ENCODE results near the gene SLCO3A1.

SLCO3A1 gene

GRCh38 chr15:92157666-92158298 lies 304.3 kb downstream of the SLCO3A1 start:
- H3K9ac ChIP-seq (ENCODE audit: low read length in 5 of 5), result no peak overlapping the region
- H3K4me1 ChIP-seq (ENCODE audit: control insufficient read depth in 5 of 5, insufficient read depth in 5 of 5, low read length in 5 of 5), result no peaks in the 10 kb centered on the region
- no peaks in the 10 kb centered on the region for H3K27me3 ChIP-seq (ENCODE audit: control insufficient read depth in 5 of 5, insufficient read depth in 4 of 5, low read length in 5 of 5)
- H3K27ac ChIP-seq (ENCODE audit: low read depth, low read length), result no peak overlapping the region
- H3K36me3 ChIP-seq (ENCODE audit: control insufficient read depth in 5 of 5, insufficient read depth in 5 of 5, low read length in 5 of 5), result peaks cover 5 to 50% (median 16%) of the 10 kb centered on the region in 5 donors
- H3K9me3 ChIP-seq (ENCODE audit: control insufficient read depth in 5 of 5, low read length in 5 of 5), result no peaks in the 10 kb centered on the region
- no peak overlapping the region for H3K4me3 ChIP-seq (ENCODE audit: low read depth in 1 of 5, low read length in 5 of 5)

- H3K36me3 ChIP-seq (ENCODE audit: control insufficient read depth in 5 of 5, insufficient read depth in 5 of 5, low read length in 5 of 5), result peaks cover 2 to 50% (median 21%) of the 10 kb centered on the region in 5 donors
- H3K9ac ChIP-seq (ENCODE audit: low read length in 5 of 5), result no peak overlapping the region
- no peak overlapping the region for H3K4me3 ChIP-seq (ENCODE audit: low read depth in 1 of 5, low read length in 5 of 5)
- H3K27ac ChIP-seq (ENCODE audit: low read depth, low read length), result no peak overlapping the region
- no peaks in the 10 kb centered on the region for H3K4me1 ChIP-seq (ENCODE audit: control insufficient read depth in 5 of 5, insufficient read depth in 5 of 5, low read length in 5 of 5)
- H3K9me3 ChIP-seq (ENCODE audit: control insufficient read depth in 5 of 5, low read length in 5 of 5), result no peaks in the 10 kb centered on the region
- no peaks in the 10 kb centered on the region for H3K27me3 ChIP-seq (ENCODE audit: control insufficient read depth in 5 of 5, insufficient read depth in 4 of 5, low read length in 5 of 5)
Observed at GRCh38 chr15:92158426-92158825, 304.9 kb downstream of the SLCO3A1 start.

- Histone ChIP-seq H3K27ac (ENCODE audit: low read depth, low read length) (no peak overlapping the region), H3K4me3 (ENCODE audit: low read depth in 1 of 5, low read length in 5 of 5) (no peak overlapping the region), H3K9me3 (ENCODE audit: control insufficient read depth in 5 of 5, low read length in 5 of 5) (no peaks in the 10 kb centered on the region), H3K36me3 (ENCODE audit: control insufficient read depth in 5 of 5, insufficient read depth in 5 of 5, low read length in 5 of 5) (peaks cover 2 to 53% (median 21%) of the 10 kb centered on the region in 5 donors), H3K4me1 (ENCODE audit: control insufficient read depth in 5 of 5, insufficient read depth in 5 of 5, low read length in 5 of 5) (no peaks in the 10 kb centered on the region), H3K27me3 (ENCODE audit: control insufficient read depth in 5 of 5, insufficient read depth in 4 of 5, low read length in 5 of 5) (no peaks in the 10 kb centered on the region), H3K9ac (ENCODE audit: low read length in 5 of 5) (no peak overlapping the region)
Observed at GRCh38 chr15:92159481-92159880, 306.0 kb downstream of the SLCO3A1 start.

- no peak overlapping the region for H3K27ac ChIP-seq (ENCODE audit: low read depth, low read length)
- H3K9me3 ChIP-seq (ENCODE audit: control insufficient read depth in 5 of 5, low read length in 5 of 5), result no peaks in the 10 kb centered on the region
- peaks cover 2 to 54% (median 22%) of the 10 kb centered on the region in 5 donors for H3K36me3 ChIP-seq (ENCODE audit: control insufficient read depth in 5 of 5, insufficient read depth in 5 of 5, low read length in 5 of 5)
- H3K4me3 ChIP-seq (ENCODE audit: low read depth in 1 of 5, low read length in 5 of 5), result no peak overlapping the region
- no peak overlapping the region for H3K9ac ChIP-seq (ENCODE audit: low read length in 5 of 5)
- no peaks in the 10 kb centered on the region for H3K27me3 ChIP-seq (ENCODE audit: control insufficient read depth in 5 of 5, insufficient read depth in 4 of 5, low read length in 5 of 5)
- no peaks in the 10 kb centered on the region for H3K4me1 ChIP-seq (ENCODE audit: control insufficient read depth in 5 of 5, insufficient read depth in 5 of 5, low read length in 5 of 5)
Observed at GRCh38 chr15:92159906-92160841, 306.7 kb downstream of the SLCO3A1 start.

- H3K4me1 ChIP-seq (ENCODE audit: control insufficient read depth in 5 of 5, insufficient read depth in 5 of 5, low read length in 5 of 5), result no peaks in the 10 kb centered on the region
- no peaks in the 10 kb centered on the region for H3K9me3 ChIP-seq (ENCODE audit: control insufficient read depth in 5 of 5, low read length in 5 of 5)
Observed at GRCh38 chr15:92161039-92161670, 307.6 kb downstream of the SLCO3A1 start.

GRCh38 chr15:92162657-92163056 lies 309.1 kb downstream of the SLCO3A1 start:
- no peak overlapping the region for H3K9ac ChIP-seq (ENCODE audit: low read length in 5 of 5)
- no peaks in the 10 kb centered on the region for H3K9me3 ChIP-seq (ENCODE audit: control insufficient read depth in 5 of 5, low read length in 5 of 5)
- peaks cover 0 to 36% (median 12%) of the 10 kb centered on the region in 5 donors for H3K36me3 ChIP-seq (ENCODE audit: control insufficient read depth in 5 of 5, insufficient read depth in 5 of 5, low read length in 5 of 5)
- H3K27ac ChIP-seq (ENCODE audit: low read depth, low read length), result no peak overlapping the region
- H3K4me3 ChIP-seq (ENCODE audit: low read depth in 1 of 5, low read length in 5 of 5), result no peak overlapping the region
- H3K4me1 ChIP-seq (ENCODE audit: control insufficient read depth in 5 of 5, insufficient read depth in 5 of 5, low read length in 5 of 5), result no peaks in the 10 kb centered on the region
- H3K27me3 ChIP-seq (ENCODE audit: control insufficient read depth in 5 of 5, insufficient read depth in 4 of 5, low read length in 5 of 5), result no peaks in the 10 kb centered on the region

More at GRCh38 chr15:92161039-92161670, 307.6 kb downstream of the SLCO3A1 start:
- Histone ChIP-seq H3K27ac (ENCODE audit: low read depth, low read length) (no peak overlapping the region), H3K27me3 (ENCODE audit: control insufficient read depth in 5 of 5, insufficient read depth in 4 of 5, low read length in 5 of 5) (no peaks in the 10 kb centered on the region), H3K4me3 (ENCODE audit: low read depth in 1 of 5, low read length in 5 of 5) (no peak overlapping the region), H3K9ac (ENCODE audit: low read length in 5 of 5) (no peak overlapping the region), H3K36me3 (ENCODE audit: control insufficient read depth in 5 of 5, insufficient read depth in 5 of 5, low read length in 5 of 5) (peaks cover 2 to 45% (median 18%) of the 10 kb centered on the region in 5 donors)

- no peak overlapping the region for H3K27ac ChIP-seq (ENCODE audit: low read depth, low read length)
Observed at GRCh38 chr15:92163641-92164040, 310.1 kb downstream of the SLCO3A1 start.

GRCh38 chr15:92164327-92165000 lies 311.0 kb downstream of the SLCO3A1 start:
- no peaks in the 10 kb centered on the region for H3K4me1 ChIP-seq (ENCODE audit: control insufficient read depth in 5 of 5, insufficient read depth in 5 of 5, low read length in 5 of 5)
- no peak overlapping the region for H3K27ac ChIP-seq (ENCODE audit: low read depth, low read length)
- H3K9ac ChIP-seq (ENCODE audit: low read length in 5 of 5), result no peak overlapping the region
- peaks cover 0 to 32% (median 11%) of the 10 kb centered on the region in 5 donors for H3K36me3 ChIP-seq (ENCODE audit: control insufficient read depth in 5 of 5, insufficient read depth in 5 of 5, low read length in 5 of 5)
- H3K9me3 ChIP-seq (ENCODE audit: control insufficient read depth in 5 of 5, low read length in 5 of 5), result no peaks in the 10 kb centered on the region
- H3K4me3 ChIP-seq (ENCODE audit: low read depth in 1 of 5, low read length in 5 of 5), result no peak overlapping the region
- no peaks in the 10 kb centered on the region for H3K27me3 ChIP-seq (ENCODE audit: control insufficient read depth in 5 of 5, insufficient read depth in 4 of 5, low read length in 5 of 5)

More at GRCh38 chr15:92163641-92164040, 310.1 kb downstream of the SLCO3A1 start:
- no peaks in the 10 kb centered on the region for H3K9me3 ChIP-seq (ENCODE audit: control insufficient read depth in 5 of 5, low read length in 5 of 5)
- H3K4me1 ChIP-seq (ENCODE audit: control insufficient read depth in 5 of 5, insufficient read depth in 5 of 5, low read length in 5 of 5), result no peaks in the 10 kb centered on the region
- H3K4me3 ChIP-seq (ENCODE audit: low read depth in 1 of 5, low read length in 5 of 5), result no peak overlapping the region
- H3K27me3 ChIP-seq (ENCODE audit: control insufficient read depth in 5 of 5, insufficient read depth in 4 of 5, low read length in 5 of 5), result no peaks in the 10 kb centered on the region
- peaks cover 0 to 32% (median 11%) of the 10 kb centered on the region in 5 donors for H3K36me3 ChIP-seq (ENCODE audit: control insufficient read depth in 5 of 5, insufficient read depth in 5 of 5, low read length in 5 of 5)
- H3K9ac ChIP-seq (ENCODE audit: low read length in 5 of 5), result no peak overlapping the region

GRCh38 chr15:92165001-92165346 lies 311.5 kb downstream of the SLCO3A1 start:
- no peak overlapping the region for H3K27ac ChIP-seq (ENCODE audit: low read depth, low read length)

More at GRCh38 chr15:92165001-92165346, 311.5 kb downstream of the SLCO3A1 start:
- H3K4me1 ChIP-seq (ENCODE audit: control insufficient read depth in 5 of 5, insufficient read depth in 5 of 5, low read length in 5 of 5), result no peaks in the 10 kb centered on the region
- no peaks in the 10 kb centered on the region for H3K27me3 ChIP-seq (ENCODE audit: control insufficient read depth in 5 of 5, insufficient read depth in 4 of 5, low read length in 5 of 5)
- H3K9me3 ChIP-seq (ENCODE audit: control insufficient read depth in 5 of 5, low read length in 5 of 5), result no peaks in the 10 kb centered on the region
- H3K4me3 ChIP-seq (ENCODE audit: low read depth in 1 of 5, low read length in 5 of 5), result no peak overlapping the region
- H3K9ac ChIP-seq (ENCODE audit: low read length in 5 of 5), result no peak overlapping the region
- peaks cover 0 to 32% (median 11%) of the 10 kb centered on the region in 5 donors for H3K36me3 ChIP-seq (ENCODE audit: control insufficient read depth in 5 of 5, insufficient read depth in 5 of 5, low read length in 5 of 5)
